Adrenal gland (tissue), 5 donors: ENCODE results near the gene RXRB.

Experiments
- POLR2A ChIP-seq, 2 donors: fragments of 450-650 bp; IDR thresholded peaks; one replicate each; pipeline ENCODE4 v1.6.1; 2017; ENCODE audit warnings: antibody characterized with exemption in 2 of 2, mild to moderate bottlenecking in 2 of 2, moderate library complexity in 1 of 2
- TF ChIP-seq, protein P1 (sequence below), 6 experiments: fragments of 450-650 bp in 4 of 6; fragments of 200-600 bp in 2 of 6; sonication (generic) in 1 of 6; IDR thresholded peaks; 1 replicate in 5 of 6; 2 replicates in 1 of 6; pipeline versions ENCODE4 v1.5.1 to v1.8.0; 2016 to 2021; ENCODE audit warnings: antibody characterized with exemption in 6 of 6, mild to moderate bottlenecking in 2 of 6, moderate library complexity in 1 of 6
- donor health status: DM: no; HTN: no; CAD: no.

DNA sequence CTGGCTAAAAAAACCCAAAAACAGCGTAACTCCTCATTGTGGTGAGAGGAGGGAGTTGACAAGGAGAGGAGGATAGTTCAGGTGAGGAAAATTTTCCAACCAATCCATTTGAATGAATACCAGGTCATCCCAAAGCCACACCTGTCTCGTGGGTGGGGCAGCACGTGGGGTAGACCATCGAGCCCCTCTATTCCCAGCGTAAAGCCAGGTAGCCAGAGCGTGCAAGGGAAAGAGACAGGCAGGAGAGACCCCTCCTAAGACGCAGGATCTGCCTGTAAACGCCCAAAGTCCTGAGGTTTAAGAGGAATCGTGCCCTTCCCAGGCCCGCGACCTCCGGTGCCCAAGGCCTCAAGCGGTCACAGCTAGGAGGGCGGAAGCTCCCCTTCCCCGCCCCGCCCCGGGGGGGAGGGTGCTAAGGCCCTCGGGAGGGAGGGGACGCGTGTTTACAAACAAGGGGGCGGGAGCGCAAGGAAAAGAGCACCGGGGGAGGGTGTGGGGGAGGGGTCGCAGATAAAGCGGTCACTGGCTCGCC, 712 bp downstream of the RXRB start:
- TF ChIP-seq, protein P1, sequence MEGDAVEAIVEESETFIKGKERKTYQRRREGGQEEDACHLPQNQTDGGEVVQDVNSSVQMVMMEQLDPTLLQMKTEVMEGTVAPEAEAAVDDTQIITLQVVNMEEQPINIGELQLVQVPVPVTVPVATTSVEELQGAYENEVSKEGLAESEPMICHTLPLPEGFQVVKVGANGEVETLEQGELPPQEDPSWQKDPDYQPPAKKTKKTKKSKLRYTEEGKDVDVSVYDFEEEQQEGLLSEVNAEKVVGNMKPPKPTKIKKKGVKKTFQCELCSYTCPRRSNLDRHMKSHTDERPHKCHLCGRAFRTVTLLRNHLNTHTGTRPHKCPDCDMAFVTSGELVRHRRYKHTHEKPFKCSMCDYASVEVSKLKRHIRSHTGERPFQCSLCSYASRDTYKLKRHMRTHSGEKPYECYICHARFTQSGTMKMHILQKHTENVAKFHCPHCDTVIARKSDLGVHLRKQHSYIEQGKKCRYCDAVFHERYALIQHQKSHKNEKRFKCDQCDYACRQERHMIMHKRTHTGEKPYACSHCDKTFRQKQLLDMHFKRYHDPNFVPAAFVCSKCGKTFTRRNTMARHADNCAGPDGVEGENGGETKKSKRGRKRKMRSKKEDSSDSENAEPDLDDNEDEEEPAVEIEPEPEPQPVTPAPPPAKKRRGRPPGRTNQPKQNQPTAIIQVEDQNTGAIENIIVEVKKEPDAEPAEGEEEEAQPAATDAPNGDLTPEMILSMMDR (IDR thresholded peaks at IDR 0.05) = no peak
- no peak for TF ChIP-seq POLR2A (IDR thresholded peaks at IDR 0.05)
